GM12892 (cell line): Measurements from ENCODE around the gene PKMYT1.

Source experiments
- POLR2A ChIP-seq: IDR thresholded peaks from 2 replicates; pipeline ENCODE4 v1.6.1; 2011; ENCODE audit warnings: low read depth, low read length, control low read depth
- POLR2AphosphoS5 ChIP-seq: IDR thresholded peaks from 2 replicates; pipeline ENCODE4 v1.6.1; 2011; ENCODE audit warnings: low read depth, low read length, control low read depth
- TAF1 ChIP-seq: IDR thresholded peaks from 2 replicates; pipeline ENCODE4 v1.6.1; 2011; ENCODE audit warnings: low read depth, mild to moderate bottlenecking, control low read depth, low read length, borderline replicate concordance

DNA sequence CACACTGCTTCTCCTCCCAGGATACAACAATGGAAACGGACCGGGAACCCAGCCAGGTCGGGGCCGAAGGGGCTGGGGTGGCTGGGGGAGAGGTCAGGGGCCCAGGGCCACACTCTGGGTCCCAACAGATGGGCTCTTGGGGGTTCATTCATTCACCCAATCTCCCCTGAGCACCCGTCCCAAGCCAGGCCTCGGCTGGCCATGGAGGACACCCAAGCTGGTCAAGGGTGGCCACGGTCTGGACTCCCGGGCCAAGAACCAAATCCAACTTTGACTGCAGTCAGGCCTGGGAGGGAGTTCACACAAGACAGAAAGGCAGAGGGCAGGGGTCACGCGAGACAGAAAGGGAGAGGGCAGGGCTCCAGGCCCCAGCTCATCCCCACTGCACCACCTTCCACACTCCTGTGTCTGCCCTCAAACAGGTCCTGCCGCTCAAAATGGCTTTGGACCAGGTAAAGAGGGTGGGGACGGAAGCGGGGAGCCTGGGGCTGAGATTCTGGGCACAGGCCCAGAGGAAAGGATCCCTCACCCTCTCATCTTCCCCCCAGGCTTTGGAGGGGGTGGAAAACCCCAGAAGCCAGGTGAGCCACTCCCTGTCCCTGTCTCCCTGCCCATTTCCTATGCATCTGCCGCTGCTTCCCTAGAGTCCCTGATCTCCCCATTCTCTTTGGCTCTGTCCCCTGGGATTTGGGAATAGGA lies 12.3 kb upstream of the PKMYT1 start:
- TF ChIP-seq POLR2AphosphoS5: no peak
- no peak for TF ChIP-seq POLR2A
- no peak for TF ChIP-seq TAF1
